Mucosa of descending colon (tissue), 3 donors: Measurements from ENCODE around the gene BTBD8. TPM values are rescaled to one million over a fixed set of nuclear protein-coding genes. Genes with fewer than 3 reads are reported as not detected.

Experiments used
- total RNA-seq, 3 donors: library from RNA; stranded (reverse); fragmentation: NEBNext Ultra II Directional in 2 of 3; extraction: Animal tissue kit (Norgen Biotek cat#: 25700) in 2 of 3; gene quantifications; one replicate each; pipeline versions ENCODE4 v1.2.1 to v1.2.4, GENCODE V29; 2021 to 2023
- donor health status: DM: no; HTN: no; CAD: no; lungs with moderate emphysema.
- donor health status: DM: no; HTN: no; CAD: no.
- donor health status: DM: no; HTN: yes; CAD: no.

Gene BTBD8
- total RNA-seq, 3 donors from 2014 or later = 3.5 to 8.0 (median 7.1) TPM

Other genes starting within 250 kb of the BTBD8 start
- 10 to 100 TPM; 11.6 to 89.7 (median 21.1) TPM for gene TGFBR3, start 194.2 kb upstream of the BTBD8 start, total RNA-seq
- gene BRDT, start 130.9 kb upstream of the BTBD8 start, total RNA-seq = not detected
- under 1 TPM in 1 of 3 donors, not detected in 2; 0.60 TPM for gene EPHX4, start 50.4 kb upstream of the BTBD8 start, total RNA-seq
- not detected for gene SETSIP, start 4.9 kb upstream of the BTBD8 start, total RNA-seq
- not detected for gene C1orf146, start 137.6 kb downstream of the BTBD8 start, total RNA-seq
- gene GLMN, start 218.6 kb downstream of the BTBD8 start, total RNA-seq = 1 to 10 TPM; 5.9 to 7.1 (median 6.8) TPM
- gene RPAP2, start 218.7 kb downstream of the BTBD8 start, total RNA-seq = 10 to 100 TPM; 17.1 to 33.5 (median 22.6) TPM